ENCODE data around the gene SLC25A28.

Gene SLC25A28

GRCh38 chr10:99582255-99582770 lies 37.9 kb downstream of the SLC25A28 start:
- DNase-seq, result no peak

GRCh38 chr10:99579971-99580370 lies 40.3 kb downstream of the SLC25A28 start:
- no peak for DNase-seq

GRCh38 chr10:99573790-99574189 lies 46.4 kb downstream of the SLC25A28 start:
- no peak for DNase-seq

GRCh38 chr10:99571816-99572215 lies 48.4 kb downstream of the SLC25A28 start:
- DNase-seq, result no peak

GRCh38 chr10:99569961-99570360 lies 50.3 kb downstream of the SLC25A28 start:
- no peak for DNase-seq

- DNase-seq, result no peak
These were observed 50.8 kb downstream of the SLC25A28 start for GRCh38 chr10:99569253-99569939.

GRCh38 chr10:99565166-99565565 lies 55.1 kb downstream of the SLC25A28 start:
- no peak for DNase-seq

- no peak for DNase-seq
These were observed 55.9 kb downstream of the SLC25A28 start for GRCh38 chr10:99564361-99564760.

GRCh38 chr10:99562631-99563030 lies 57.6 kb downstream of the SLC25A28 start:
- DNase-seq, result no peak
